Ascending aorta (tissue), 2 donors: ENCODE results near the gene HCST. TPM values are rescaled to one million over a fixed set of nuclear protein-coding genes. Genes with fewer than 3 reads are reported as not detected.

Experiments used
- DNase-seq, 2 donors: peaks; one replicate each; pipeline ENCODE4 v3.0.0-alpha.2; 2019; ENCODE audit warnings: low spot score in 2 of 2
- H3K27ac ChIP-seq, 2 donors: fragments of 200-600 bp; sonication (generic); one replicate each; pipeline ENCODE4 v1.5.1; 2016 to 2017; ENCODE audit warnings: mild to moderate bottlenecking in 1 of 2
- H3K27me3 ChIP-seq: fragments of 200-600 bp; sonication (generic); one replicate; pipeline ENCODE4 v1.5.1; 2017
- H3K36me3 ChIP-seq, 2 donors: fragments of 200-600 bp; sonication (generic); one replicate each; pipeline ENCODE4 v1.5.1; 2016
- H3K4me1 ChIP-seq, 2 donors: fragments of 200-600 bp; sonication (generic); one replicate each; pipeline ENCODE4 v1.5.1; 2016 to 2017; ENCODE audit warnings: mild to moderate bottlenecking in 1 of 2
- H3K4me3 ChIP-seq, 2 donors: fragments of 200-600 bp; sonication (generic); one replicate each; pipeline ENCODE4 v1.5.1; 2016 to 2017; ENCODE audit warnings: mild to moderate bottlenecking in 1 of 2
- H3K9me3 ChIP-seq, 2 donors: fragments of 200-600 bp; sonication (generic); one replicate each; pipeline ENCODE4 v1.5.1; 2016
- CTCF ChIP-seq, 3 experiments: fragments of 200-600 bp in 2 of 3; fragments of 450-650 bp in 1 of 3; sonication (generic) in 2 of 3; IDR thresholded peaks; one replicate each; pipeline ENCODE4 v1.5.1; 2016 to 2019; ENCODE audit warnings: antibody characterized with exemption in 3 of 3, mild to moderate bottlenecking in 1 of 3, moderate library complexity in 1 of 3
- intact Hi-C: fragments of 100-400 bp; cut with DNase I; formaldehyde crosslinking; loops from one replicate; pipeline ENCODE4 v1.15.1; 2023
- total RNA-seq: library from RNA; depleted of rRNA; stranded (reverse); fragments of >200 nt; gene quantifications from one replicate; pipeline ENCODE4 v1.1.0, GENCODE V29; 2016

Gene HCST
- total RNA-seq, 1 donor from 2014 or later: not detected

DNA sequence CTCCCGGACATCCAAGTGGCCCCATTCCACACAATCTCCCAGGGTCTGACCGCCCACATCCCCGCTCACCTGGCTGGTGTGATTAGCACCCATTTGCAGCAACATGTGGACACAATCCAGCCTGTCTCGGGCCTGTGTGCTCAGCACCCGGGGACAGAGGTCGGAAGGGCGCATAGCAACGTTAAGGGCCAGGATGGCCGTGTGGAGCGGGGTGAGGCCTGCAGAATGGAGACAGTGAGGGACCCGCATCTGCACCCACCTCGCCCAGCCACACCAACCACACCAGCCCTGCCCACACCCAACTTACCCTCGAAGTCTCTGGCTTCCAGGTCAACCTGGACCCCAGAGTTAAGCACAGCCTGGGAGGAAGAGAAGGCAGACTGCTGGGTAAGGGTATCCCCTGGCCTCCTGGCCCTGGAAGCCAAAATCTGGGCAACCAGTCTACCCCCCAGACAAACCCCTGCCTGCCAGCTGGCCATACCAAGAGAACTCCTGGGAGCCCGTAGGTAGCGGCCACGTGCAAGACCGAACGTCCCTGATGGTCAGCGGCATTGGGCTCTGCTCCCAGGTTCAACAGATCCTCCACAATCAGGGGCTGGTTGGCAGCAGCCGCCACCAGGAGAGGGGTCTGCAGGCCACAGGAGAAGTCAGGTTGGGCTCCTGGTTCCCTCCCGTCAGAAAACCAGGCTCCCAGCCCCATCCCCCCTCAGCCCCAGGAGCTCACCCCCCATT lies 6.3 kb upstream of the HCST start:
- no peak overlapping the region for H3K4me3 ChIP-seq
- intact Hi-C loops: loop anchor here (10.0 kb wide), 1 partner anchor 121 kb away; the partner anchor contains the start of gene ARHGAP33
- no peak overlapping the region for H3K27ac ChIP-seq
- H3K9me3 ChIP-seq: no peaks in the 10 kb centered on the region
- no peak for DNase-seq
- H3K36me3 ChIP-seq: peaks cover 15 to 44% of the 10 kb centered on the region in 2 donors
- TF ChIP-seq CTCF (IDR thresholded peaks at IDR 0.05): no peak
- H3K27me3 ChIP-seq: no peaks in the 10 kb centered on the region
- H3K4me1 ChIP-seq: peaks cover 3 to 10% of the 10 kb centered on the region in 2 donors

GRCh38 chr19:35896643-35897040 lies 5.7 kb upstream of the HCST start:
- no peaks in the 10 kb centered on the region for H3K9me3 ChIP-seq
- H3K27ac ChIP-seq: no peak overlapping the region
- no peak for TF ChIP-seq CTCF (IDR thresholded peaks at IDR 0.05)
- H3K4me1 ChIP-seq: peaks cover 3 to 10% of the 10 kb centered on the region in 2 donors
- DNase-seq: no peak
- peaks cover 15 to 44% of the 10 kb centered on the region in 2 donors for H3K36me3 ChIP-seq
- intact Hi-C loops: loop anchor here (10.0 kb wide), 1 partner anchor 122 kb away; the partner anchor contains the start of gene ARHGAP33
- no peaks in the 10 kb centered on the region for H3K27me3 ChIP-seq
- no peak overlapping the region for H3K4me3 ChIP-seq

- H3K9me3 ChIP-seq: no peaks in the 10 kb centered on the region
- no peak for DNase-seq
- H3K27ac ChIP-seq: peak overlapping the region; percentile 74 to 76
- H3K4me1 ChIP-seq: peaks cover 3 to 10% of the 10 kb centered on the region in 2 donors
- peak overlapping the region; percentile 76 to 84 for H3K4me3 ChIP-seq
- H3K27me3 ChIP-seq: no peaks in the 10 kb centered on the region
- no peak for TF ChIP-seq CTCF (IDR thresholded peaks at IDR 0.05)
- intact Hi-C loops: loop anchor here (10.0 kb wide), 1 partner anchor 123 kb away; the partner anchor contains the start of gene ARHGAP33
- peaks cover 15 to 38% of the 10 kb centered on the region in 2 donors for H3K36me3 ChIP-seq
Measured at GRCh38 chr19:35897706-35898451, 4.5 kb upstream of the HCST start.

DNA sequence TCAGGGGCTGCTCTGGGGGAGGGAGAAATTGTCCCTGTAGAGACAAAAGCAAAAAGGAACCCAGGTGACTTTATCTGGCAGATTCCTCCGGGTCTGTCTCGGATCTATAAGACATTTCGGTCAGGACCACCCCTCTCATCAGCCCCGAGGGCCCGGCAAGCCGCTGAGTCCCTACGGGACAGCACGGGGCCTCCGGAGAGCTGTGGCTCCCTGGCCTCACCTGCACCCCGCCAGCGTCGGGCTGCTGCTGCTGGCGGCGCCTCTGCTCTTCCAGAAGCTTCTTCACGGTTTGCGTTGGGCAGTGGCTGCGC lies 3.9 kb upstream of the HCST start:
- DNase-seq: no peak
- peaks cover 3 to 10% of the 10 kb centered on the region in 2 donors for H3K4me1 ChIP-seq
- peaks cover 11 to 32% of the 10 kb centered on the region in 2 donors for H3K36me3 ChIP-seq
- intact Hi-C loops: loop anchor here (10.0 kb wide), 1 partner anchor 124 kb away; the partner anchor contains the start of gene ARHGAP33
- peak overlapping the region; percentile 76 to 84 for H3K4me3 ChIP-seq
- H3K27ac ChIP-seq: peak overlapping the region; percentile 74 to 76
- TF ChIP-seq CTCF (IDR thresholded peaks at IDR 0.05): no peak
- no peaks in the 10 kb centered on the region for H3K27me3 ChIP-seq
- no peaks in the 10 kb centered on the region for H3K9me3 ChIP-seq

DNA sequence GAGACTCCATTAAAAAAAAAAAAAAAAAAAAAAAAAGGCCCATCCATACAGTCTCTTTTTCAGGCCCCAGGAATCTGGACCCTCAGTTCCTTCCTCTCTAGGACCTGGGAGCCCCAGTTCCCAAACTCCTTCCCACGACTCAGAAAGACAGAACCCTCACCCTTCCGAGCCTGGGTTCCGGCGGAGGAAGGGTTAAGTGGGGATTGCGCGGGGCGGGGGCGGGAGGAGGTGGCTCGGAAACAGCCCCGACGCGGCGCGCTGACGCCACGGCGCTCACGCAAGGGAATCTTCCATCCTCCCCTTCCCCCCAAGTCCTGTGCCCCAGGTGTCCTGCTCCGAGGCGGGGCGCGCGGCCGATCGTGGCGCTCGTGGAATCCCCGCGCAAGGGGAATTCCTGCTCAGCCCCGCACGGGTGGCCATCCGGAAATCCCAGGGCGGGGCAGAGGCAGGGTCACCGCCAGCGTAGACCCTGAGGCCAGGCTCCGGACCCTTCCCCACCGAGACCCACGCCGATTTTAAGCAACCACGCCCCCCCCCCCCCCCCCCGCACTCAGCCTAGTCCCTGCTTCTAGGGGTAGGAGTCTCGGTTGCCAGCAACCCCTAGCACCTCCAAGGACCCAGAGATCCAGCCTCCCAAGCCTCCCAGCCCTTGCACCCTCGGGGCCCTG lies 2.6 kb upstream of the HCST start:
- Histone ChIP-seq H3K27ac (peak overlapping the region; percentile 74 to 76), H3K4me1 (peaks cover 3 to 10% of the 10 kb centered on the region in 2 donors), H3K36me3 (peaks cover 11 to 21% of the 10 kb centered on the region in 2 donors), H3K27me3 (no peaks in the 10 kb centered on the region), H3K9me3 (no peaks in the 10 kb centered on the region), H3K4me3 (peak overlapping the region; percentile 76 to 84)
- TF ChIP-seq CTCF (IDR thresholded peaks at IDR 0.05): no peak
- peak in 1 of 2 donors; percentile 84 for DNase-seq
- intact Hi-C loops: loop anchor here (1.0 to 10.0 kb wide), 2 partner anchors 32 to 125 kb away; partner anchors contain the start of gene ARHGAP33
